C4-2B (cell line): Measurements from ENCODE around the gene FA2H.

ENCODE experiments used
- H3K27ac ChIP-seq: fragments of 450-650 bp; 2 replicates; pipeline ENCODE4 v1.5.1; 2017
- CTCF ChIP-seq: fragments of 450-650 bp; conservative IDR thresholded peaks from 2 replicates; pipeline ENCODE4 v1.5.1; 2017; ENCODE audit warnings: mild to moderate bottlenecking
- ZFX ChIP-seq: fragments of 450-650 bp; IDR thresholded peaks from 2 replicates; pipeline ENCODE4 v1.6.1; 2017

FA2H gene

GRCh38 chr16:74667255-74667700 is 107.3 kb downstream of the FA2H start:
- TF ChIP-seq ZFX = no peak
- TF ChIP-seq CTCF = no peak
- peak overlapping the region; percentile 40 for H3K27ac ChIP-seq

- peak; percentile 79 for TF ChIP-seq ZFX
- TF ChIP-seq CTCF = no peak
- peak within 1 kb of the TSS; percentile 90 for H3K27ac ChIP-seq
Observed at GRCh38 chr16:74666425-74667254, 108.0 kb downstream of the FA2H start, which contains the start of gene RFWD3. RFWD3 (minus strand) TSS chr16:74666877; CDS start chr16:74661449, 5,428 bp downstream.

GRCh38 chr16:74666010-74666421 is 108.6 kb downstream of the FA2H start:
- H3K27ac ChIP-seq = peak overlapping the region; percentile 90
- TF ChIP-seq CTCF (no peak), ZFX (no peak)
